CD4-positive, alpha-beta T cell (primary cell): ENCODE results near the gene COG5. TPM values are rescaled to one million over a fixed set of nuclear protein-coding genes. Genes with fewer than 3 reads are reported as not detected.

Experiments used
- ATAC-seq: fragments of 200-7000 bp; cut with Tn5 transposase; one replicate; pipeline ENCODE4 v1.10.0; 2022; ENCODE audit warnings: mild to moderate bottlenecking; ENCODE audit not compliant: poor library complexity
- CTCF ChIA-PET: fragments of 350-600 bp; sonication (Branson Sonifier 250); formaldehyde crosslinking; loops from one replicate; lab custom pipeline; 2021; ENCODE audit warnings: antibody characterized with exemption, inconsistent platforms; lab: Charles Lee
- POLR2A ChIA-PET: fragments of 350-600 bp; sonication (Branson Sonifier 250); formaldehyde crosslinking; loops from one replicate; lab custom pipeline; 2021; ENCODE audit warnings: antibody characterized with exemption, inconsistent platforms; lab: Charles Lee
- DNase-seq, 14 experiments: peaks; one replicate each; pipeline ENCODE4 v3.0.0-alpha.2; 2013 to 2020; ENCODE audit warnings: mixed read lengths in 2 of 14
- H3K27ac ChIP-seq, 2 donors: one replicate each; pipeline versions ENCODE4 v1.5.1 to v1.7.0; 2013; ENCODE audit warnings: low read length in 2 of 2, low read depth in 1 of 2, mild to moderate bottlenecking in 1 of 2
- H3K27me3 ChIP-seq, 2 experiments: 1 replicate in 1 of 2; 2 replicates in 1 of 2; pipeline versions ENCODE4 v1.6.1 to v1.7.0; 2013; ENCODE audit warnings: low read length in 2 of 2, control low read depth in 1 of 2, mild to moderate bottlenecking in 1 of 2, moderate library complexity in 1 of 2; ENCODE audit not compliant: insufficient read depth in 2 of 2, control insufficient read depth in 1 of 2
- H3K36me3 ChIP-seq: one replicate; pipeline ENCODE4 v1.6.1; 2013; ENCODE audit warnings: low read length, control low read depth; ENCODE audit not compliant: insufficient read depth
- H3K4me1 ChIP-seq: one replicate; pipeline ENCODE4 v1.6.1; 2013; ENCODE audit warnings: low read length, control low read depth; ENCODE audit not compliant: insufficient read depth
- H3K4me3 ChIP-seq: one replicate; pipeline ENCODE4 v1.5.1; 2013; ENCODE audit warnings: mild to moderate bottlenecking, low read length, moderate library complexity
- H3K9me3 ChIP-seq, 2 experiments: 1 replicate in 1 of 2; 2 replicates in 1 of 2; pipeline versions ENCODE4 v1.6.1 to v1.7.0; 2013; ENCODE audit warnings: low read length in 2 of 2, mild to moderate bottlenecking in 2 of 2, control low read depth in 1 of 2, moderate library complexity in 1 of 2; ENCODE audit not compliant: control insufficient read depth in 1 of 2, insufficient read depth in 1 of 2
- H3K27ac Mint-ChIP-seq: one replicate; pipeline ENCODE4 v1.8.0; 2020; ENCODE audit warnings: mixed read lengths
- H3K27me3 Mint-ChIP-seq: one replicate; pipeline ENCODE4 v1.8.0; 2021; ENCODE audit warnings: mixed read lengths
- H3K36me3 Mint-ChIP-seq: one replicate; pipeline ENCODE4 v1.8.0; 2021; ENCODE audit warnings: low read depth, mixed read lengths
- H3K4me1 Mint-ChIP-seq: one replicate; pipeline ENCODE4 v1.8.0; 2021; ENCODE audit warnings: low read depth, mixed read lengths
- H3K4me3 Mint-ChIP-seq: one replicate; pipeline ENCODE4 v1.8.0; 2020; ENCODE audit warnings: mild to moderate bottlenecking, mixed read lengths
- H3K9me3 Mint-ChIP-seq: one replicate; pipeline ENCODE4 v1.8.0; 2020; ENCODE audit warnings: mixed read lengths
- CTCF ChIP-seq: fragments of 200-600 bp; IDR thresholded peaks from one replicate; pipeline ENCODE4 v1.8.0; 2022; ENCODE audit warnings: antibody characterized with exemption, mild to moderate bottlenecking
- intact Hi-C, 2 experiments: fragments of 100-400 bp; cut with DNase I in 1 of 2; cut with micrococcal nuclease in 1 of 2; formaldehyde crosslinking; loops; one replicate each; pipeline versions ENCODE4 v1.15.1 to v1.9.0; 2023 to 2025; cut with DNase I, micrococcal nuclease
- total RNA-seq, 174 experiments: library from RNA in 2 of 174; stranded (reverse) in 2 of 174; gene quantifications; one replicate each; pipeline ENCODE4 v1.2.3 and lab custom pipeline; 2021 to 2026

Gene COG5
- total RNA-seq, 2 experiments from 2014 or later, result 43.4 to 44.5 TPM

GRCh38 chr7:107232568-107233090, 331.1 kb downstream of the COG5 start:
- no peaks in the 10 kb centered on the region for H3K9me3 Mint-ChIP-seq
- CTCF ChIA-PET, result no interaction called here

GRCh38 chr7:107230334-107230733, 333.4 kb downstream of the COG5 start:
- no peak overlapping the region for H3K27ac ChIP-seq
- no peak for ATAC-seq
- peaks cover 35% of the 10 kb centered on the region for H3K36me3 ChIP-seq
- Mint-ChIP-seq H3K27me3 (no peaks in the 10 kb centered on the region), H3K36me3 (peaks cover 59% of the 10 kb centered on the region), H3K9me3 (no peaks in the 10 kb centered on the region), H3K27ac (no peak overlapping the region), H3K4me3 (no peak overlapping the region), H3K4me1 (no peaks in the 10 kb centered on the region)
- no peaks in the 10 kb centered on the region for H3K27me3 ChIP-seq
- intact Hi-C loops, result no loop called here
- CTCF ChIA-PET, result interaction anchor here (0.6 kb wide), 1 partner anchor 86 kb away, joined by 4 read pairs; no protein-coding TSS in a partner anchor
- no peak for TF ChIP-seq CTCF
- H3K9me3 ChIP-seq, result no peaks in the 10 kb centered on the region
- no peaks in the 10 kb centered on the region for H3K4me1 ChIP-seq
- DNase-seq, result no peak
- no peak overlapping the region for H3K4me3 ChIP-seq
- POLR2A ChIA-PET, result interaction anchor here (0.6 to 0.7 kb wide), 2 partner anchors 22 to 708 kb away, joined by 3 to 4 read pairs; no protein-coding TSS in a partner anchor

More at GRCh38 chr7:107232568-107233090, 331.1 kb downstream of the COG5 start:
- no peaks in the 10 kb centered on the region for H3K4me1 Mint-ChIP-seq
- no peak for DNase-seq
- Histone ChIP-seq H3K4me3 (no peak overlapping the region), H3K4me1 (no peaks in the 10 kb centered on the region), H3K27me3 (no peaks in the 10 kb centered on the region), H3K27ac (no peak overlapping the region), H3K36me3 (peaks cover 27% of the 10 kb centered on the region), H3K9me3 (no peaks in the 10 kb centered on the region)
- ATAC-seq, result no peak
- intact Hi-C loops, result no loop called here
- POLR2A ChIA-PET, result no interaction called here
- peaks cover 64% of the 10 kb centered on the region for H3K36me3 Mint-ChIP-seq
- no peak overlapping the region for H3K4me3 Mint-ChIP-seq
- no peak for TF ChIP-seq CTCF
- no peak overlapping the region for H3K27ac Mint-ChIP-seq
- H3K27me3 Mint-ChIP-seq, result no peaks in the 10 kb centered on the region

- no peak overlapping the region for H3K27ac ChIP-seq
- peaks cover 63% of the 10 kb centered on the region for H3K36me3 Mint-ChIP-seq
- no peaks in the 10 kb centered on the region for H3K4me1 Mint-ChIP-seq
- no peaks in the 10 kb centered on the region for H3K27me3 ChIP-seq
- no peak overlapping the region for H3K27ac Mint-ChIP-seq
- DNase-seq (no peak), ATAC-seq (no peak)
- H3K9me3 Mint-ChIP-seq, result no peaks in the 10 kb centered on the region
- peaks cover 41% of the 10 kb centered on the region for H3K36me3 ChIP-seq
- no peaks in the 10 kb centered on the region for H3K4me1 ChIP-seq
- H3K4me3 Mint-ChIP-seq, result no peak overlapping the region
- POLR2A ChIA-PET, result no interaction called here
- intact Hi-C loops, result no loop called here
- CTCF ChIA-PET, result interaction anchor here (1.2 kb wide), 1 partner anchor 31 kb away, joined by 3 read pairs; no protein-coding TSS in a partner anchor
- no peaks in the 10 kb centered on the region for H3K27me3 Mint-ChIP-seq
- no peak for TF ChIP-seq CTCF
- H3K4me3 ChIP-seq, result no peak overlapping the region
- H3K9me3 ChIP-seq, result no peaks in the 10 kb centered on the region
Measured at GRCh38 chr7:107228291-107228690, 335.4 kb downstream of the COG5 start.
